HCT116 (cell line): Measurements from ENCODE around the gene FIBCD1. TPM values are rescaled to one million over a fixed set of nuclear protein-coding genes. Genes with fewer than 3 reads are reported as not detected.

Experiments
- ATAC-seq: fragments of 200-7000 bp; cut with Tn5 transposase; 2 replicates; pipeline ENCODE4 v1.9.1; 2020; ENCODE audit warnings: mild to moderate bottlenecking, moderate library complexity
- BruUV-seq: library from RNA; stranded (reverse); fragments of 400-500 nt; replicated peaks from 2 replicates; lab custom pipeline; 2021; lab: Mats Ljungman, UMichigan
- CTCF ChIA-PET: fragments of 300-600 bp; sonication (Branson Sonifier 250); formaldehyde crosslinking; loops from one replicate; lab custom pipeline; 2021; ENCODE audit warnings: antibody characterized with exemption; lab: Charles Lee
- POLR2A ChIA-PET: fragments of 300-600, 350-600 bp; sonication (Branson Sonifier 250); formaldehyde crosslinking; loops from one replicate; lab custom pipeline; 2021; ENCODE audit warnings: antibody characterized with exemption; lab: Charles Lee
- RAD21 ChIA-PET, 2 experiments: fragments of 300-600 bp; sonication (Branson Sonifier 250); formaldehyde crosslinking; loops; one replicate each; lab custom pipeline; 2023; ENCODE audit warnings: low total read pairs in 2 of 2; ENCODE audit not compliant: uncharacterized antibody in 2 of 2, unreplicated experiment in 2 of 2, low non-redundant PET in 1 of 2; lab: Charles Lee
- DNase-seq: peaks from one replicate; pipeline ENCODE4 v3.0.0-alpha.2; 2010; ENCODE audit warnings: low read depth, low spot score
- H2AFZ ChIP-seq: fragments of 200-600 bp; shearing (Covaris generic), sonication (generic); 2 replicates; pipeline ENCODE4 v1.6.1; 2017; ENCODE audit warnings: low read depth, mixed run types, mixed read lengths, antibody characterized with exemption, low read length; ENCODE audit not compliant: poor library complexity, severe bottlenecking
- H3K27ac ChIP-seq: 2 replicates; pipeline ENCODE4 v1.5.1; 2012; ENCODE audit warnings: low read depth, low read length
- H3K27me3 ChIP-seq: fragments of 200-600 bp; sonication (generic); 2 replicates; pipeline ENCODE4 v1.6.1; 2016; ENCODE audit warnings: mixed run types, low read length, mixed read lengths; ENCODE audit not compliant: insufficient read depth
- H3K36me3 ChIP-seq, 2 experiments: fragments of 200-500 bp in 1 of 2; fragments of 200-600 bp in 1 of 2; sonication (Bioruptor generic) in 1 of 2; sonication (generic) in 1 of 2; 2 replicates each; pipeline versions ENCODE4 v1.5.1 to v1.6.1; 2014 to 2016; ENCODE audit warnings: low read length in 2 of 2, inconsistent platforms in 1 of 2, mixed read lengths in 1 of 2, mixed run types in 1 of 2; ENCODE audit not compliant: insufficient read depth in 2 of 2, control insufficient read depth in 1 of 2
- H3K4me1 ChIP-seq, 2 experiments: fragments of 200-600 bp in 1 of 2; sonication (generic) in 1 of 2; 2 replicates each; pipeline versions ENCODE4 v1.5.1 to v1.6.1; 2012 to 2017; ENCODE audit warnings: low read length in 2 of 2, inconsistent platforms in 1 of 2, mild to moderate bottlenecking in 1 of 2, mixed read lengths in 1 of 2, mixed run types in 1 of 2, moderate library complexity in 1 of 2; ENCODE audit not compliant: insufficient read depth in 2 of 2, control insufficient read depth in 1 of 2
- H3K4me2 ChIP-seq: fragments of 200-600 bp; sonication (generic); 2 replicates; pipeline ENCODE4 v1.6.1; 2017; ENCODE audit warnings: mixed run types, low read length, mixed read lengths
- H3K4me3 ChIP-seq, 2 experiments: fragments of 200-600 bp in 1 of 2; sonication (generic) in 1 of 2; replicated peaks in 1 of 2; 2 replicates each; pipeline ENCODE4 v1.5.1; 2011 to 2016; ENCODE audit warnings: low read length in 2 of 2, control low read depth in 1 of 2, low read depth in 1 of 2, mild to moderate bottlenecking in 1 of 2, mixed read lengths in 1 of 2, mixed run types in 1 of 2
- H3K79me2 ChIP-seq: fragments of 200-600 bp; sonication (generic); 2 replicates; pipeline ENCODE4 v1.6.1; 2017; ENCODE audit warnings: mild to moderate bottlenecking, mixed run types, low read length, moderate library complexity, mixed read lengths; ENCODE audit not compliant: insufficient read depth
- H3K9ac ChIP-seq: fragments of 200-600 bp; sonication (generic); 2 replicates; pipeline ENCODE4 v1.6.1; 2016; ENCODE audit warnings: low read length, mixed read lengths
- H3K9me2 ChIP-seq: fragments of 200-600 bp; sonication (generic), shearing (Covaris generic); 2 replicates; pipeline ENCODE4 v1.6.1; 2017; ENCODE audit warnings: mixed run types, mild to moderate bottlenecking, moderate library complexity; ENCODE audit not compliant: insufficient read depth
- H3K9me3 ChIP-seq, 2 experiments: fragments of 200-500 bp in 1 of 2; fragments of 200-600 bp in 1 of 2; sonication (Bioruptor generic) in 1 of 2; sonication (generic) in 1 of 2; 2 replicates each; pipeline ENCODE4 v1.6.1; 2014 to 2017; ENCODE audit warnings: low read length in 2 of 2, mixed read lengths in 2 of 2, inconsistent platforms in 1 of 2, low read depth in 1 of 2, mild to moderate bottlenecking in 1 of 2, mixed run types in 1 of 2, moderate library complexity in 1 of 2; ENCODE audit not compliant: control insufficient read depth in 1 of 2, insufficient read depth in 1 of 2
- H4K20me1 ChIP-seq: fragments of 200-600 bp; sonication (generic), shearing (Covaris generic); 2 replicates; pipeline ENCODE4 v1.6.1; 2017; ENCODE audit warnings: mixed run types, mild to moderate bottlenecking, moderate library complexity; ENCODE audit not compliant: insufficient read depth
- ELF1 ChIP-seq: IDR thresholded peaks from 2 replicates; pipeline ENCODE4 v1.6.1; 2012; ENCODE audit warnings: low read depth, borderline replicate concordance
- POLR2AphosphoS5 ChIP-seq: IDR thresholded peaks from 2 replicates; pipeline ENCODE4 v1.6.1; 2011; ENCODE audit warnings: mild to moderate bottlenecking, low read depth, low read length, moderate library complexity
- RAD21 ChIP-seq: IDR thresholded peaks from 2 replicates; pipeline ENCODE4 v1.6.1; 2012; ENCODE audit warnings: low read depth, mild to moderate bottlenecking
- SIN3A ChIP-seq: IDR thresholded peaks from 2 replicates; pipeline ENCODE4 v1.6.1; 2012; ENCODE audit warnings: low read depth
- SP1 ChIP-seq: IDR thresholded peaks from 2 replicates; pipeline ENCODE4 v1.6.1; 2012; ENCODE audit warnings: low read depth
- SRF ChIP-seq: IDR thresholded peaks from 2 replicates; pipeline ENCODE4 v1.6.1; 2012; ENCODE audit warnings: low read depth
- YY1 ChIP-seq: IDR thresholded peaks from 2 replicates; pipeline ENCODE4 v1.6.1; 2011; ENCODE audit warnings: low read length, low read depth, moderate library complexity, mild to moderate bottlenecking; ENCODE audit not compliant: insufficient replicate concordance; ENCODE audit errors: extremely low read depth
- ZFX ChIP-seq: fragments of 450-650 bp; IDR thresholded peaks from 2 replicates; pipeline ENCODE4 v1.6.1; 2017
- intact Hi-C: fragments of 100-400 bp; cut with micrococcal nuclease; formaldehyde crosslinking; loops from 2 replicates; pipeline ENCODE4 v1.10.0; 2022
- total RNA-seq: library from RNA; stranded (reverse); gene quantifications from one replicate; pipeline ENCODE4 v1.2.1, GENCODE V29; 2021; ENCODE audit not compliant: unreplicated experiment
- TF ChIP-seq, protein P1 (sequence below): IDR thresholded peaks from 2 replicates; pipeline ENCODE4 v1.6.1; 2012
- TF ChIP-seq, protein P2 (sequence below): IDR thresholded peaks from 2 replicates; pipeline ENCODE4 v1.6.1; 2012

The FIBCD1 gene
- total RNA-seq, 1 experiment from 2014 or later: 26.1 TPM

DNA sequence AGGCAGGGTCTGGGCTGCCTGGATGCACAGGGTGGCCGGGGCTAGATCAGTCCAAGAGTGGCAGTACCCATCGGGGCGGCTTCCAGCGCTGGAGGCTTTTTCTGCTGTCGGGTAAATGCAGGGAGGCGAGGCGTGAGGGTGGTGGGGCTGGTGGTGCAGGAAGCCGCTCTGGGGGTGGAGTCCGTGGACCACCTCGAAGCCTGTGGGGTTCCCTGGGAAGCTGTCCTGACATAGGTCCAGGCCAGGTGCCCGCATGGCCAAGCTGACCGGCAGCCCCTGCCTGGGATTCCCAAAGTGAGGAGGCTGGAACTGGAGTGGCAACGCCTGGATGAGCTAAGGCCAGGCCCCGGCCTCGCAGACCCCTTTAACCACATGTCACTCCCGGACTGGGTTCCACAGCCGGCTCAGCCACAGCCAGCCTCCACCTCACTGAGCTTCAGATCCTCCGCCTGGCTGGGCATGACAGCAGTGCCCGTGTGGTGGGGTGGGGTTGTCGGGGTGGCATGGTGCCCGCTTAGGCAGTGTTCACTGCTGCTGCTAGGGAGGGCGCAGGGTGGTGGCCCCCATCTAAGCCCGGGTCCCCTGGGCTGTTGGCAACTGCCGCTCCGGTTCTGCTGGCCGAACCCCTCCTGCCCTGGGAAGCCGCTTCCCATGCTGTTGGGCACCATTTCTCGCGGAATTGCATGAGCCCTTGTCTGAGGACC, 41.0 kb downstream of the FIBCD1 start:
- H3K4me2 ChIP-seq: no peak overlapping the region
- no peaks in the 10 kb centered on the region for H3K27me3 ChIP-seq
- no peaks in the 10 kb centered on the region for H3K79me2 ChIP-seq
- CTCF ChIA-PET: no interaction called here
- no peak overlapping the region for H3K9ac ChIP-seq
- RAD21 ChIA-PET: no interaction called here
- H3K4me3 ChIP-seq: no peak overlapping the region
- ATAC-seq (no peak), DNase-seq (no peak)
- H3K36me3 ChIP-seq: no peaks in the 10 kb centered on the region
- TF ChIP-seq POLR2AphosphoS5 (no peak), RAD21 (no peak), ZFX (no peak), ELF1 (no peak), SP1 (no peak)
- TF ChIP-seq, protein P1, sequence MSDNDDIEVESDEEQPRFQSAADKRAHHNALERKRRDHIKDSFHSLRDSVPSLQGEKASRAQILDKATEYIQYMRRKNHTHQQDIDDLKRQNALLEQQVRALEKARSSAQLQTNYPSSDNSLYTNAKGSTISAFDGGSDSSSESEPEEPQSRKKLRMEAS: no peak
- TF ChIP-seq, protein P2, sequence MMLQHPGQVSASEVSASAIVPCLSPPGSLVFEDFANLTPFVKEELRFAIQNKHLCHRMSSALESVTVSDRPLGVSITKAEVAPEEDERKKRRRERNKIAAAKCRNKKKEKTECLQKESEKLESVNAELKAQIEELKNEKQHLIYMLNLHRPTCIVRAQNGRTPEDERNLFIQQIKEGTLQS: no peak
- intact Hi-C loops: no loop called here
- no TSS peak for BruUV-seq
- H3K4me1 ChIP-seq: no peaks in the 10 kb centered on the region
- H3K9me2 ChIP-seq: no peaks in the 10 kb centered on the region
- H3K9me3 ChIP-seq: no peaks in the 10 kb centered on the region
- H2AFZ ChIP-seq: no peak overlapping the region
- POLR2A ChIA-PET: no interaction called here
- no peaks in the 10 kb centered on the region for H4K20me1 ChIP-seq
- H3K27ac ChIP-seq: no peak overlapping the region

DNA sequence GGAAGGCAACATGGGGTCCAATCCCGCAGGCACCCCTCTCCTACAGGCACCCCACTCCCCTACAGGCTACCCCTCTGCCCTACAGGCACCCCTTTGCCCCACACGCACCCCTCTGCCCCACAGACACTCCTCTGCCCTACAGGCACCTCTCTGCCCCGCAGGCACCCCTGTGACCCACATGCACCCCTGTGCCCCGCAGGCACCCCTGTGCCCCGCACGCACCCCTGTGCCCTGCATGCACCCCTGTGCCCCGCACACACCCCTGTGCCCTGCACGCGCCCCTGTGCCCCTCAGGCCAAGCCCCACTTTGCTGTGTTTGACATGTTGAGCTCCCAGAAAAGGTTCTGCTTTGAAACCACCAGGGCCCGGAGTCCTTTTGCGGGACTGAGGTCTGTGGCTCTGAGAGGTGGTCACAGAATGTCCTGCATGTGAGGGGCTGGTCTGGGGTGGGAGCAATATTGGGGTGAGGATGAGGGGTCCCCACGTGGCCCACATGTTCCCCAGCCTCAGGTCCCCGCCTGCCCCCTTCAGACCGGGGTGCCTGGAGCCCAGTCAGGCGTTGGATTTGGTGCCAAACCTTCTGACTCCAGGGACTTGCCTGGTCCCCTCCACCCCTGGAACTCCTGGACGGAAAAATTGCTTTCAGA, 41.8 kb downstream of the FIBCD1 start:
- CTCF ChIA-PET: no interaction called here
- no peak overlapping the region for H3K9ac ChIP-seq
- H4K20me1 ChIP-seq: no peaks in the 10 kb centered on the region
- RAD21 ChIA-PET: no interaction called here
- H3K79me2 ChIP-seq: no peaks in the 10 kb centered on the region
- H3K4me2 ChIP-seq: no peak overlapping the region
- H3K9me3 ChIP-seq: no peaks in the 10 kb centered on the region
- no peak for DNase-seq
- ATAC-seq: no peak
- no peak overlapping the region for H3K4me3 ChIP-seq
- no peak overlapping the region for H2AFZ ChIP-seq
- TF ChIP-seq SRF: no peak
- TF ChIP-seq YY1: no peak
- no peak for TF ChIP-seq SIN3A
- H3K27ac ChIP-seq: no peak overlapping the region
- no peaks in the 10 kb centered on the region for H3K9me2 ChIP-seq
- intact Hi-C loops: no loop called here
- POLR2A ChIA-PET: no interaction called here
- no TSS peak for BruUV-seq
- no peaks in the 10 kb centered on the region for H3K4me1 ChIP-seq
- H3K36me3 ChIP-seq: no peaks in the 10 kb centered on the region
- no peaks in the 10 kb centered on the region for H3K27me3 ChIP-seq
